ENCODE results near the gene NR0B1. TPM values are rescaled to one million over a fixed set of nuclear protein-coding genes. Genes with fewer than 3 reads are reported as not detected.

The NR0B1 gene
- total RNA-seq, 1 experiment from 2014 or later, result not detected

DNA sequence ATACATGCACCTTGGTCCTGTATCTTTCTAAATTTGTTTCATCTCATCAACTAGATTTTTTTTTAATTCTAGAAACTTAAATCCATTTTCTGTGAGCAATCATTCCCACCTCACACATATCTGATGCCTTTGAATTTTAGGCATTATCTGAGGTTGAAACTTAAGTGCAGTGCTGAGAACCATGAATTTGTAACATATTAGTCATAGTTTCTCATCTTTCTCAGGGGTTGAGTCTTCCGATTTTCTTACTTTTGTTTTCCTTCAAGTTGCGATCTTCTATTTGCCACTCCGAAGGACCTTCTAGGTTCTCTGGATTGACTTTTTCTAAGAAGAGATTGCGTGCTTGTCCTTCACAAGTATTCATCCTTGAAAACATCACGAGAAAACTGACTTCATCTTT lies 3.7 kb upstream of the NR0B1 start:
- ChIA-PET RAD21 (ENCODE audit: low non-redundant PET in 1 of 2, low total read pairs in 2 of 2, uncharacterized antibody in 2 of 2, unreplicated experiment in 2 of 2) (no interaction called here), CTCF (no interaction called here), POLR2A (no interaction called here)
- no TSS peak for BruUV-seq (replicated peaks)
- no peak overlapping the region for H3K27ac ChIP-seq (ENCODE audit: low read depth, low read length)
- intact Hi-C loops (cut with micrococcal nuclease), result no loop called here
- no peaks in the 10 kb centered on the region for H3K36me3 ChIP-seq (ENCODE audit: control insufficient read depth in 1 of 2, insufficient read depth in 2 of 2, low read length in 2 of 2)
- no peak for ATAC-seq
- H3K79me2 ChIP-seq (ENCODE audit: insufficient read depth, low read length), result no peaks in the 10 kb centered on the region
- no peaks in the 10 kb centered on the region for H4K20me1 ChIP-seq (ENCODE audit: insufficient read depth)
- no peak for DNase-seq (ENCODE audit: low read depth, low spot score)
- H3K4me3 ChIP-seq (replicated peaks in 1 of 2; ENCODE audit: low read depth in 1 of 2, low read length in 2 of 2), result no peak overlapping the region
- TF ChIP-seq ZNF274 (IDR thresholded peaks at IDR 0.05; ENCODE audit: low read depth, low read length) (no peak), RAD21 (IDR thresholded peaks at IDR 0.05; ENCODE audit: low read depth) (no peak), POLR2AphosphoS5 (IDR thresholded peaks at IDR 0.05; ENCODE audit: low read depth, low read length) (no peak), CTCF (IDR thresholded peaks at IDR 0.05 in 2 of 3, conservative IDR thresholded peaks at IDR 0.05 in 1 of 3; ENCODE audit: borderline replicate concordance in 1 of 3, insufficient read depth in 1 of 3, low read depth in 2 of 3, low read length in 2 of 3) (no peak), FOSL1 (IDR thresholded peaks at IDR 0.05; ENCODE audit: low read depth) (no peak)
- TF ChIP-seq, protein P1, sequence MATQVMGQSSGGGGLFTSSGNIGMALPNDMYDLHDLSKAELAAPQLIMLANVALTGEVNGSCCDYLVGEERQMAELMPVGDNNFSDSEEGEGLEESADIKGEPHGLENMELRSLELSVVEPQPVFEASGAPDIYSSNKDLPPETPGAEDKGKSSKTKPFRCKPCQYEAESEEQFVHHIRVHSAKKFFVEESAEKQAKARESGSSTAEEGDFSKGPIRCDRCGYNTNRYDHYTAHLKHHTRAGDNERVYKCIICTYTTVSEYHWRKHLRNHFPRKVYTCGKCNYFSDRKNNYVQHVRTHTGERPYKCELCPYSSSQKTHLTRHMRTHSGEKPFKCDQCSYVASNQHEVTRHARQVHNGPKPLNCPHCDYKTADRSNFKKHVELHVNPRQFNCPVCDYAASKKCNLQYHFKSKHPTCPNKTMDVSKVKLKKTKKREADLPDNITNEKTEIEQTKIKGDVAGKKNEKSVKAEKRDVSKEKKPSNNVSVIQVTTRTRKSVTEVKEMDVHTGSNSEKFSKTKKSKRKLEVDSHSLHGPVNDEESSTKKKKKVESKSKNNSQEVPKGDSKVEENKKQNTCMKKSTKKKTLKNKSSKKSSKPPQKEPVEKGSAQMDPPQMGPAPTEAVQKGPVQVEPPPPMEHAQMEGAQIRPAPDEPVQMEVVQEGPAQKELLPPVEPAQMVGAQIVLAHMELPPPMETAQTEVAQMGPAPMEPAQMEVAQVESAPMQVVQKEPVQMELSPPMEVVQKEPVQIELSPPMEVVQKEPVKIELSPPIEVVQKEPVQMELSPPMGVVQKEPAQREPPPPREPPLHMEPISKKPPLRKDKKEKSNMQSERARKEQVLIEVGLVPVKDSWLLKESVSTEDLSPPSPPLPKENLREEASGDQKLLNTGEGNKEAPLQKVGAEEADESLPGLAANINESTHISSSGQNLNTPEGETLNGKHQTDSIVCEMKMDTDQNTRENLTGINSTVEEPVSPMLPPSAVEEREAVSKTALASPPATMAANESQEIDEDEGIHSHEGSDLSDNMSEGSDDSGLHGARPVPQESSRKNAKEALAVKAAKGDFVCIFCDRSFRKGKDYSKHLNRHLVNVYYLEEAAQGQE (IDR thresholded peaks at IDR 0.05; ENCODE audit: low read depth), result no peak
- no peaks in the 10 kb centered on the region for H3K9me2 ChIP-seq (ENCODE audit: insufficient read depth)
- H3K9ac ChIP-seq (ENCODE audit: low read length), result no peak overlapping the region
- H3K9me3 ChIP-seq (ENCODE audit: control insufficient read depth in 1 of 2, insufficient read depth in 1 of 2, low read depth in 1 of 2, low read length in 2 of 2), result no peaks in the 10 kb centered on the region
- no peak overlapping the region for H3K4me2 ChIP-seq (ENCODE audit: low read length)
- no peak overlapping the region for H2AFZ ChIP-seq (ENCODE audit: low read depth, low read length, poor library complexity, severe bottlenecking)
- H3K4me1 ChIP-seq (ENCODE audit: control insufficient read depth in 1 of 2, insufficient read depth in 2 of 2, low read length in 2 of 2), result no peaks in the 10 kb centered on the region
- no peaks in the 10 kb centered on the region for H3K27me3 ChIP-seq (ENCODE audit: insufficient read depth, low read length)
